NOMO-1 treated with dmso at 0.1 percent for 144 hours (cell line): Measurements from ENCODE around the gene EXOC6B.

ENCODE experiments used
- DNase-seq: peaks from one replicate; lab custom pipeline; 2025; ENCODE audit not compliant: unreplicated experiment; lab: John Stamatoyannopoulos, UW

Gene EXOC6B

GRCh38 chr2:72744049-72744448, 81.8 kb downstream of the EXOC6B start:
- no peak for DNase-seq

- no peak for DNase-seq
Observed at GRCh38 chr2:72743481-72743880, 82.4 kb downstream of the EXOC6B start.

GRCh38 chr2:72738096-72738495, 87.7 kb downstream of the EXOC6B start:
- DNase-seq, result no peak

GRCh38 chr2:72734432-72734831, 91.4 kb downstream of the EXOC6B start:
- no peak for DNase-seq

- DNase-seq, result no peak
Observed at GRCh38 chr2:72731116-72731515, 94.7 kb downstream of the EXOC6B start.

- DNase-seq, result no peak
Observed at GRCh38 chr2:72727356-72727755, 98.5 kb downstream of the EXOC6B start.

GRCh38 chr2:72723769-72724370, 102.0 kb downstream of the EXOC6B start:
- DNase-seq, result no peak

- DNase-seq, result no peak
Observed at GRCh38 chr2:72722492-72723070, 103.3 kb downstream of the EXOC6B start.

- DNase-seq, result no peak
Observed at GRCh38 chr2:72719416-72719815, 106.4 kb downstream of the EXOC6B start.

- DNase-seq, result no peak
Observed at GRCh38 chr2:72718876-72719275, 107.0 kb downstream of the EXOC6B start.

- peak; percentile 22 for DNase-seq
Observed at GRCh38 chr2:72716601-72717000, 109.2 kb downstream of the EXOC6B start.

GRCh38 chr2:72713857-72714256, 112.0 kb downstream of the EXOC6B start:
- DNase-seq, result no peak

GRCh38 chr2:72712977-72713376, 112.9 kb downstream of the EXOC6B start:
- DNase-seq, result no peak

GRCh38 chr2:72712304-72712703, 113.5 kb downstream of the EXOC6B start:
- DNase-seq, result no peak

- DNase-seq, result no peak
Observed at GRCh38 chr2:72710418-72711152, 115.2 kb downstream of the EXOC6B start.

GRCh38 chr2:72708236-72708635, 117.6 kb downstream of the EXOC6B start:
- DNase-seq, result no peak

GRCh38 chr2:72698300-72698699, 127.5 kb downstream of the EXOC6B start:
- no peak for DNase-seq

GRCh38 chr2:72696559-72696958, 129.3 kb downstream of the EXOC6B start:
- DNase-seq, result no peak

GRCh38 chr2:72695676-72696075, 130.2 kb downstream of the EXOC6B start:
- DNase-seq, result no peak

GRCh38 chr2:72694715-72695496, 130.9 kb downstream of the EXOC6B start:
- DNase-seq, result no peak

- DNase-seq, result no peak
Observed at GRCh38 chr2:72689579-72690195, 136.1 kb downstream of the EXOC6B start.
